ACHN (cell line): ENCODE data around the gene PCDH20.
"Not testable (repeated sequence)": the region's sequence is repeated elsewhere in the genome, so short reads cannot be mapped to it uniquely, and the experiment has no call there.

Experiments
- DNase-seq: peaks from one replicate; pipeline ENCODE4 v3.0.0-alpha.2; 2015
- in situ Hi-C: cut with HindIII; loops from 2 replicates; pipeline ENCODE4 v1.10.0; 2017; ENCODE audit warnings: low sequenced_read_pairs, low pct_ligation_motif_present, low pct_unique_long_range_greater_than_20kb

PCDH20 gene

DNA sequence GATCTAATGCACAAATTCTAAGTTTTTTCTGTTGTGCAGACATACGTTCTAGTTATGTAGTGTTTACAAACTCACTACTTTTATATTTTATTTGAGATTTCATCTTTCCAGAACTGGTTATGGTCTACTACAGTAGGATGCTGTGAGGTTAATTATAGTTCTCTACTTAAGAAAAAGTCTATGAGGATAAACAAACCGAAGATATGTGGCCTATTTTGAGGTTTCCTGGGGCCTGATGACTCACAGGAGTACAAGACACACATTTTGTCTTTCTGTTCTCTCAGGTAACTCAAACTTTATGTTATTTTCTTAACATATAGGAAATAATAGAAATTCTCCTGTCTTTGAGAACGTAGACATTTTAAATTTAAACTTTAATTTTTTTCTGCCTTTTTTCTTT, 45.1 kb downstream of the PCDH20 start:
- in situ Hi-C loops, result no loop called here
- no peak for DNase-seq

DNA sequence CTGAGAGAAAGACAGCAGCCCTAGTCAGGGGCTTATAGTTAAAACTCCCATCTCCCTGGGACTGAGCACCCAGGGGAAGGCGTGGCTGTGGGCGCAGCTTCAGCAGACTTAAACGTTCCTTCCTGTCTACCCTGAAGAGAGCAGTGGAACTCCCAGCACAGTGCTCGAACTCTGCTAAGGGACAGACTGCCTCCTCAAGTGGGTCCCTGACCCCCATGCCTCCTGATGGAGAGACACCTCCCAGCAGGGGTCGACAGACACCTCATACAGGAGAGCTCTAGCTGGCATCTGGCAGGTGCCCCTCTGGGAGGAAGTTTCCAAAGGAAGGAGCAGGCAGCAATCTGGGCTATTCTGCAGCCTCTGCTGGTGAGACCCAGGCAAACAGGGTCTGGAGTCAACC, 51.0 kb downstream of the PCDH20 start:
- in situ Hi-C loops, DNase-seq: not testable (repeated sequence)

DNA sequence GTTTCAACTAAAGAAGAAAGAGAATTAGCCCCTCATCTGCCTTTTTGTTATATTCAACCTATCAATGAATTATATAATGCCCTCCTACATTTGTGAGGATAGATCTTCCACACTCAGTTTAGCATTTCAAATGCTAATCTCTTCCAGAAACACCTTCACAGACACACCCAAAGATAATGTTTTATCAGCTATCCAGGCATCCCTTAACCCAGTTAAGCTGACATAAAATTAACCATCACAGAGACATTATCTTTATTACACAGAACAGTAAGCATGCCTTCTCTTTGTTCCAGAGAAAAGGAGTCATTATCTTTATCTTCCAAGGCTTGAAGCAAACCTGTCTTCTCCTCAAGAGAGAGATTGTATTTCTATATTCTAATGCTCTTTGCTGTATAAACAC, 53.1 kb downstream of the PCDH20 start:
- no peak for DNase-seq
- in situ Hi-C loops, result no loop called here
